Ishikawa (cell line): ENCODE measurements around the gene CCDC92B.

ENCODE experiments used
- CEBPB ChIP-seq: IDR thresholded peaks from 2 replicates; pipeline ENCODE4 v1.6.1; 2012
- CREB1 ChIP-seq: IDR thresholded peaks from 2 replicates; pipeline ENCODE4 v1.6.1; 2012; ENCODE audit warnings: low read depth
- EGR1 ChIP-seq: IDR thresholded peaks from 2 replicates; pipeline ENCODE4 v1.6.1; 2012
- EP300 ChIP-seq: IDR thresholded peaks from 2 replicates; pipeline ENCODE4 v1.6.1; 2012; ENCODE audit warnings: borderline replicate concordance
- FOXM1 ChIP-seq: IDR thresholded peaks from 2 replicates; pipeline ENCODE4 v1.6.1; 2012; ENCODE audit warnings: low read depth, borderline replicate concordance
- RAD21 ChIP-seq: IDR thresholded peaks from 2 replicates; pipeline ENCODE4 v1.6.1; 2012; ENCODE audit warnings: low read depth
- TAF1 ChIP-seq: IDR thresholded peaks from 2 replicates; pipeline ENCODE4 v1.6.1; 2012; ENCODE audit warnings: low read depth, mild to moderate bottlenecking
- TCF12 ChIP-seq: IDR thresholded peaks from 2 replicates; pipeline ENCODE4 v1.6.1; 2012; ENCODE audit warnings: low read depth
- TEAD4 ChIP-seq: IDR thresholded peaks from 2 replicates; pipeline ENCODE4 v1.6.1; 2012
- YY1 ChIP-seq: IDR thresholded peaks from 2 replicates; pipeline ENCODE4 v1.6.1; 2012; ENCODE audit warnings: low read depth
- ZBTB7A ChIP-seq: IDR thresholded peaks from 2 replicates; pipeline ENCODE4 v1.6.1; 2012; ENCODE audit warnings: low read depth
- TF ChIP-seq, protein P1 (sequence below): IDR thresholded peaks from 2 replicates; pipeline ENCODE4 v1.6.1; 2012
- TF ChIP-seq, protein P2 (sequence below): IDR thresholded peaks from 2 replicates; pipeline ENCODE4 v1.6.1; 2012; ENCODE audit warnings: low read depth, mild to moderate bottlenecking
- TF ChIP-seq, protein P3 (sequence below): IDR thresholded peaks from 2 replicates; pipeline ENCODE4 v1.6.1; 2012

GRCh38 chr17:2697611-2698162 is 51.8 kb downstream of the CCDC92B start:
- no peak for TF ChIP-seq TCF12
- TF ChIP-seq, protein P1, sequence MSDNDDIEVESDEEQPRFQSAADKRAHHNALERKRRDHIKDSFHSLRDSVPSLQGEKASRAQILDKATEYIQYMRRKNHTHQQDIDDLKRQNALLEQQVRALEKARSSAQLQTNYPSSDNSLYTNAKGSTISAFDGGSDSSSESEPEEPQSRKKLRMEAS, result no peak
- no peak for TF ChIP-seq CREB1
- TF ChIP-seq EP300, result no peak
- TF ChIP-seq, protein P2, sequence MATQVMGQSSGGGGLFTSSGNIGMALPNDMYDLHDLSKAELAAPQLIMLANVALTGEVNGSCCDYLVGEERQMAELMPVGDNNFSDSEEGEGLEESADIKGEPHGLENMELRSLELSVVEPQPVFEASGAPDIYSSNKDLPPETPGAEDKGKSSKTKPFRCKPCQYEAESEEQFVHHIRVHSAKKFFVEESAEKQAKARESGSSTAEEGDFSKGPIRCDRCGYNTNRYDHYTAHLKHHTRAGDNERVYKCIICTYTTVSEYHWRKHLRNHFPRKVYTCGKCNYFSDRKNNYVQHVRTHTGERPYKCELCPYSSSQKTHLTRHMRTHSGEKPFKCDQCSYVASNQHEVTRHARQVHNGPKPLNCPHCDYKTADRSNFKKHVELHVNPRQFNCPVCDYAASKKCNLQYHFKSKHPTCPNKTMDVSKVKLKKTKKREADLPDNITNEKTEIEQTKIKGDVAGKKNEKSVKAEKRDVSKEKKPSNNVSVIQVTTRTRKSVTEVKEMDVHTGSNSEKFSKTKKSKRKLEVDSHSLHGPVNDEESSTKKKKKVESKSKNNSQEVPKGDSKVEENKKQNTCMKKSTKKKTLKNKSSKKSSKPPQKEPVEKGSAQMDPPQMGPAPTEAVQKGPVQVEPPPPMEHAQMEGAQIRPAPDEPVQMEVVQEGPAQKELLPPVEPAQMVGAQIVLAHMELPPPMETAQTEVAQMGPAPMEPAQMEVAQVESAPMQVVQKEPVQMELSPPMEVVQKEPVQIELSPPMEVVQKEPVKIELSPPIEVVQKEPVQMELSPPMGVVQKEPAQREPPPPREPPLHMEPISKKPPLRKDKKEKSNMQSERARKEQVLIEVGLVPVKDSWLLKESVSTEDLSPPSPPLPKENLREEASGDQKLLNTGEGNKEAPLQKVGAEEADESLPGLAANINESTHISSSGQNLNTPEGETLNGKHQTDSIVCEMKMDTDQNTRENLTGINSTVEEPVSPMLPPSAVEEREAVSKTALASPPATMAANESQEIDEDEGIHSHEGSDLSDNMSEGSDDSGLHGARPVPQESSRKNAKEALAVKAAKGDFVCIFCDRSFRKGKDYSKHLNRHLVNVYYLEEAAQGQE, result no peak
- no peak for TF ChIP-seq FOXM1
- no peak for TF ChIP-seq CEBPB
- no peak for TF ChIP-seq YY1
- no peak for TF ChIP-seq RAD21
- no peak for TF ChIP-seq TEAD4
- TF ChIP-seq, protein P3, sequence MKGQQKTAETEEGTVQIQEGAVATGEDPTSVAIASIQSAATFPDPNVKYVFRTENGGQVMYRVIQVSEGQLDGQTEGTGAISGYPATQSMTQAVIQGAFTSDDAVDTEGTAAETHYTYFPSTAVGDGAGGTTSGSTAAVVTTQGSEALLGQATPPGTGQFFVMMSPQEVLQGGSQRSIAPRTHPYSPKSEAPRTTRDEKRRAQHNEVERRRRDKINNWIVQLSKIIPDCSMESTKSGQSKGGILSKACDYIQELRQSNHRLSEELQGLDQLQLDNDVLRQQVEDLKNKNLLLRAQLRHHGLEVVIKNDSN, result no peak
- TF ChIP-seq TAF1, result no peak
- TF ChIP-seq EGR1, result no peak
- no peak for TF ChIP-seq ZBTB7A
